ENCODE results near the gene RELT.
"Not testable (repeated sequence)": the region's sequence is repeated elsewhere in the genome, so short reads cannot be mapped to it uniquely, and the experiment has no call there.

Gene RELT

GRCh38 chr11:73431396-73431795 is 55.2 kb downstream of the RELT start:
- no peak for DNase-seq (ENCODE audit: low read depth, low spot score)

GRCh38 chr11:73436859-73437258 is 60.7 kb downstream of the RELT start:
- DNase-seq (ENCODE audit: low read depth, low spot score) = not testable (repeated sequence)

GRCh38 chr11:73439002-73439843 is 63.0 kb downstream of the RELT start:
- DNase-seq (ENCODE audit: low read depth, low spot score) = no peak

- DNase-seq (ENCODE audit: low read depth, low spot score) = no peak
Measured at GRCh38 chr11:73445980-73446379, 69.8 kb downstream of the RELT start.

GRCh38 chr11:73446766-73447165 is 70.6 kb downstream of the RELT start:
- DNase-seq (ENCODE audit: low read depth, low spot score) = no peak
